ENCODE measurements around the gene SLC22A1. TPM values are rescaled to one million over a fixed set of nuclear protein-coding genes. Genes with fewer than 3 reads are reported as not detected.
"Not testable (repeated sequence)": the region's sequence is repeated elsewhere in the genome, so short reads cannot be mapped to it uniquely, and the experiment has no call there.

The SLC22A1 gene
- total RNA-seq, 1 donor from 2014 or later: 1.2 TPM

DNA sequence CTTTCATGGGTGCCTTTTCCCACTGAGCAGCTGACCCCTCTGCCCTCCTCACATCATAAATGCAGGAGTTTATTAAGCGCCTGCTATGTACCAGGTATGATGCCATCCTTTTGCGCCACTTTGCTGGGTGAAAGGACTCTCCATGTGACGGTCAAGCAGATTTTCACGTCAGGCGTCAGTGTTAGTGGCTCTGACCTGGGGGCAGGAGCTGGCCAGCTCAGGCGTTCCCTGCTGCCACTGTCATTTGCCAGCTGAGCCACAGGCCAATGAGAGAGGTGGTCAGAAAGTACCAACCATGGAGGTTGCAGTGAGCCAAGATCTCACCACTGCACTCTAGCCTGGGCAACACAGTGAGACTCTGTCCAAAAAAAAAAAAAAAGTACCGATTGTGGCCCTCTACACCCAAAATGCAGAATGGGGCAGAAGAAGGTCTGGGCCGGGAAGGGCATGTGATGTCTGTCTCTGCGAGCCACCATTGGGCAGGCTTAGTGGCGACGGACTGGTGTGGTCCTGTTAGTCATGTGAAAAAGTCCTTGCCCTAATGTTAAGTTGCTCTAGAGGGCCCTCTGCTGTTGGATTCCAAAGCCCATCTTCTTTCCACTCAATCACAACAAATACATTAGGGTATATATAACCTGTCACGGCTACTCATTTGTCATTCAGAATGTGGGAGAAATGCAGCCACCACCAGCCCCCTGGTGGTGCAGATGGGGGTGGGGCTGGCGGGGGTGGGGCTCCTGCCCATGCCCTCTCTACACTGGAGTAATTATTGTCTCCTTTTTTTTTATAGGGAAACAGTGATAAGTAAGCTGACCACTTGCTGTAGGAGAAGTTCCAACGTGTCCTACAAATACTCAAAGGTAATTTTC lies 18.4 kb upstream of the SLC22A1 start:
- no peaks in the 10 kb centered on the region for H3K9me3 Mint-ChIP-seq
- no peak overlapping the region for H3K27ac Mint-ChIP-seq
- no peak for DNase-seq (ENCODE audit: low spot score)
- intact Hi-C loops (cut with micrococcal nuclease): loop anchor here (5.0 kb wide), 1 partner anchor 241 kb away; no protein-coding TSS in a partner anchor
- peaks cover 64% of the 10 kb centered on the region for H3K36me3 Mint-ChIP-seq (ENCODE audit: low read depth)
- no peaks in the 10 kb centered on the region for H3K27me3 Mint-ChIP-seq (ENCODE audit: low read depth)
- H3K4me3 Mint-ChIP-seq (ENCODE audit: low read depth): no peak overlapping the region
- peaks cover 15% of the 10 kb centered on the region for H3K4me1 Mint-ChIP-seq (ENCODE audit: low read depth)

DNA sequence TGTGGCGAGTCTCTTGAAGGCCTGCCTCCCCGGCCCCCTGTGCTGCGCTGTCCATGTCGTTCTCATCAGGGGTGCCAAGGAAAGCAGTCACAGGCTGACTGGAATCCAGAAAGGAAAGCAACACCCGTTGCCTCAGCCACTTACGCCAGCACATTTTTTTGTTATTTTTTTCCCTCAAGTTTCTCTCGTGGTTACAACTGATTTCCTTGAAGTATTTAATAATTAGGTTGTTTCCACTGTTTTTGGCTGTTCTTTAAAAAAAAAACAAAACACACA lies 17.9 kb upstream of the SLC22A1 start:
- Mint-ChIP-seq H3K4me3 (ENCODE audit: low read depth) (no peak overlapping the region), H3K4me1 (ENCODE audit: low read depth) (peaks cover 15% of the 10 kb centered on the region), H3K27ac (no peak overlapping the region), H3K9me3 (no peaks in the 10 kb centered on the region), H3K36me3 (ENCODE audit: low read depth) (peaks cover 61% of the 10 kb centered on the region), H3K27me3 (ENCODE audit: low read depth) (no peaks in the 10 kb centered on the region)
- DNase-seq (ENCODE audit: low spot score): no peak
- intact Hi-C loops (cut with micrococcal nuclease): loop anchor here (5.0 kb wide), 1 partner anchor 241 kb away; no protein-coding TSS in a partner anchor

DNA sequence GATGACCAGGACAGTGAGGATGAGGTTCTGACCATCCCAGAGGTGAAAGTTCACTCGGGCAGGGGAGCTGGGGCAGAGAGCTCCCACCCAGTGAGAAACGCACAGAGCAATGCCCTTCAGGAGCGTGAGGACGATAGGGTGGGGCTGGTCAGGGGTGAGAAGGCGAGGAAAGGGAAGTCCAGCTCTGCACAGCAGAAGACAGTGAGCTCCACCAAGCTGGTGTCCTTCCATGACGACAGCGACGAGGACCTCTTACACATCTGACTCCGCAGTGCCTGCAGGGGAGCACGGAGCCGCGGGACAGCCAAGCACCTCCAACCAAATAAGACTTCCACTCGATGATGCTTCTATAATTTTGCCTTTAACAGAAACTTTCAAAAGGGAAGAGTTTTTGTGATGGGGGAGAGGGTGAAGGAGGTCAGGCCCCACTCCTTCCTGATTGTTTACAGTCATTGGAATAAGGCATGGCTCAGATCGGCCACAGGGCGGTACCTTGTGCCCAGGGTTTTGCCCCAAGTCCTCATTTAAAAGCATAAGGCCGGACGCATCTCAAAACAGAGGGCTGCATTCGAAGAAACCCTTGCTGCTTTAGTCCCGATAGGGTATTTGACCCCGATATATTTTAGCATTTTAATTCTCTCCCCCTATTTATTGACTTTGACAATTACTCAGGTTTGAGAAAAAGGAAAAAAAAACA lies 16.6 kb upstream of the SLC22A1 start:
- H3K27ac Mint-ChIP-seq: no peak overlapping the region
- intact Hi-C loops (cut with micrococcal nuclease): loop anchor here (5.0 kb wide), 1 partner anchor 243 kb away; no protein-coding TSS in a partner anchor
- no peaks in the 10 kb centered on the region for H3K27me3 Mint-ChIP-seq (ENCODE audit: low read depth)
- peaks cover 10% of the 10 kb centered on the region for H3K4me1 Mint-ChIP-seq (ENCODE audit: low read depth)
- peaks cover 57% of the 10 kb centered on the region for H3K36me3 Mint-ChIP-seq (ENCODE audit: low read depth)
- no peaks in the 10 kb centered on the region for H3K9me3 Mint-ChIP-seq
- no peak for DNase-seq (ENCODE audit: low spot score)
- no peak overlapping the region for H3K4me3 Mint-ChIP-seq (ENCODE audit: low read depth)

DNA sequence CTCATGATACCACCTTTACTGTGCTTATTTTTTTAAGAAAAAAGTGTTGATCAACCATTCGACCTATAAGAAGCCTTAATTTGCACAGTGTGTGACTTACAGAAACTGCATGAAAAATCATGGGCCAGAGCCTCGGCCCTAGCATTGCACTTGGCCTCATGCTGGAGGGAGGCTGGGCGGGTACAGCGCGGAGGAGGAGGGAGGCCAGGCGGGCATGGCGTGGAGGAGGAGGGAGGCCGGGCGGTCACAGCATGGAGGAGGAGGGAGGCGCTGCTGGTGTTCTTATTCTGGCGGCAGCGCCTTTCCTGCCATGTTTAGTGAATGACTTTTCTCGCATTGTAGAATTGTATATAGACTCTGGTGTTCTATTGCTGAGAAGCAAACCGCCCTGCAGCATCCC lies 15.6 kb upstream of the SLC22A1 start:
- H3K9me3 Mint-ChIP-seq: no peaks in the 10 kb centered on the region
- peaks cover 58% of the 10 kb centered on the region for H3K36me3 Mint-ChIP-seq (ENCODE audit: low read depth)
- peaks cover 11% of the 10 kb centered on the region for H3K4me1 Mint-ChIP-seq (ENCODE audit: low read depth)
- no peaks in the 10 kb centered on the region for H3K27me3 Mint-ChIP-seq (ENCODE audit: low read depth)
- no peak overlapping the region for H3K27ac Mint-ChIP-seq
- H3K4me3 Mint-ChIP-seq (ENCODE audit: low read depth): no peak overlapping the region
- DNase-seq (ENCODE audit: low spot score): no peak
- intact Hi-C loops (cut with micrococcal nuclease): no loop called here

DNA sequence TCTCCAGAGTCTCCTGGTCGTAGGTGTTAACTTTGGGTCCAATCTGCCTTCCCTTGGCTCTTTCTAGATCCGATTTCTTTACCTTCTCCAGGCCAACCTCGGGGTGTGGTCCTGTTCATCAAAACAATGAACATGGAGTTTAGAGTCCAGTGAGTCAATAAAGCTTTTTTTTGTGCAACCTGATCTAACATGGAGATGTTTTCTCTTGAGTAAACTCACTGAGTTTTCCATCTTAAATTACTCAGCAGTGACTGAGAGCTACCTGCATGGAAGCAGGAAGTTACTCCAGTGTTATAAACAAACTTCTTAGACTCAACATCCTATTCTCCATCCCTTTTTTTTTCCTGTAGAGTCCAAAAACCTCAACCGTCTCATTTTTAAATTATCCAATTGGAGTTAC lies 14.9 kb upstream of the SLC22A1 start:
- Mint-ChIP-seq H3K4me1 (ENCODE audit: low read depth) (peaks cover 8% of the 10 kb centered on the region), H3K9me3 (no peaks in the 10 kb centered on the region), H3K4me3 (ENCODE audit: low read depth) (no peak overlapping the region), H3K27me3 (ENCODE audit: low read depth) (no peaks in the 10 kb centered on the region), H3K36me3 (ENCODE audit: low read depth) (peaks cover 52% of the 10 kb centered on the region), H3K27ac (no peak overlapping the region)
- DNase-seq (ENCODE audit: low spot score): no peak
- intact Hi-C loops (cut with micrococcal nuclease): no loop called here

DNA sequence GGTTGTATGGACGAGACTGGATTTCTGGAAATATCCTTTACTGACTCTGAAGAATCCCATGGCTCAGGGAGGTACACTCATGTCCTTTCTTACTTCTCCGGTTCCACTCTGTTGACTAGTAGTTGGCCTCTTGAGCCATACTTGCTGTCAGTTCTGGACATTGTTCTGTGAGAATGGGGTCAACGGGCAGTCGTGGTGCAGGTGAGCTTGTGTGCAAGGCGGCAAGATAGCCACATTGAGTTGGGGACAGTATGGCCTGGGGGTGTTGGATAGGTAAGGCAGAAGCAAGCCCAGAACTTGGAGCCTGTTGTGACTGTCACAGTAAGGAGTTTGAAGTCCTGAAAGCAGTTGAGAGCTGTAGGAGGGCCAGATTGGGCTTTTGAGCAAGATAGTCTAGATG lies 13.5 kb upstream of the SLC22A1 start:
- no peak for DNase-seq (ENCODE audit: low spot score)
- H3K27ac Mint-ChIP-seq: no peak overlapping the region
- peaks cover 8% of the 10 kb centered on the region for H3K4me1 Mint-ChIP-seq (ENCODE audit: low read depth)
- no peaks in the 10 kb centered on the region for H3K9me3 Mint-ChIP-seq
- no peak overlapping the region for H3K4me3 Mint-ChIP-seq (ENCODE audit: low read depth)
- no peaks in the 10 kb centered on the region for H3K27me3 Mint-ChIP-seq (ENCODE audit: low read depth)
- intact Hi-C loops (cut with micrococcal nuclease): no loop called here
- H3K36me3 Mint-ChIP-seq (ENCODE audit: low read depth): peaks cover 48% of the 10 kb centered on the region

DNA sequence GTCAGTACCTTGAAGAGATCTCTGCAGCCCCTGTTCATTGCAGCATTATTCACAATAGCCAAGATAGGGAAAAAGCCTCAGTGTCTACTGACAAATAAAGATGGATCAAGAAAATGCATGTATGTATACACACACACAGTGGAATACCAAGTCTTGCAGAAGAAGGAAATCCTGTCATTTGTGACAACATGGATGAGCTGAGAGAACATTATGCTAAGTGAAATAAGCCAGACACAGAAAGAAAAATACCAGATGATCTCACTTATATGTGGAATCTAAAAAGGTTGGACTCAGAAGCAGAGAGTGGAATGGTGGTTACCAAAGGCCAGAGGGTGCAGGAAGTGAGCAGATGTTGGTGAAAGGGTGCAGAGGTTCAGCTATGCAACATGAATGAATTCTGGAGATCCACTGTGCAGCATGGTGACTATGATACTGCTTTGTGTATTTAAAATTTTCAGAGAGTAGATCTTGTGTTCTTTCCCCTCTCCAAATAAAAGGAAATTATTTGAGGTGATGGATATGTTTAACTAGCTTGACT lies 11.0 kb upstream of the SLC22A1 start:
- H3K4me1 Mint-ChIP-seq (ENCODE audit: low read depth): peaks cover 8% of the 10 kb centered on the region
- H3K9me3 Mint-ChIP-seq: no peaks in the 10 kb centered on the region
- peaks cover 24% of the 10 kb centered on the region for H3K36me3 Mint-ChIP-seq (ENCODE audit: low read depth)
- intact Hi-C loops (cut with micrococcal nuclease): no loop called here
- H3K4me3 Mint-ChIP-seq (ENCODE audit: low read depth): no peak overlapping the region
- H3K27ac Mint-ChIP-seq: peak overlapping the region; percentile 2
- no peaks in the 10 kb centered on the region for H3K27me3 Mint-ChIP-seq (ENCODE audit: low read depth)
- no peak for DNase-seq (ENCODE audit: low spot score)

DNA sequence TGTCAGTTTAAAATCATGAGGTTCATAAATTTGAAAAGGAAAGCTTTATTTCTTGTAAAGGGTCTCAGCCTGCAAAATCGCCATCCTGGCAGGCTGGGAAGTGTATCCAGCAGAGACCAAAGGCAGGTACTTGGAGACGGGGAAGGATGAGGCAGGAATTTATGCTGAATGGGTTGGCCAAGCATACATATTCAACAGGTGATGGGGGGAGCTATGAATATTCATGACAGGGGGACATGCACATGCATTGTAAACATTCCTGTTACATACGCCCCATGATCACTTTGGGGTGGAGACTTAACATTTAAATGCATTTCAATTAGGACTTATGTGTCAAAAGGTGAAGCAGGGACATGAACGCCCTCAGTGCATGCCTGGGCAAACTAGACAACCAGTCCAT lies 9.8 kb upstream of the SLC22A1 start:
- Mint-ChIP-seq H3K36me3 (ENCODE audit: low read depth) (peaks cover 22% of the 10 kb centered on the region), H3K27me3 (ENCODE audit: low read depth) (no peaks in the 10 kb centered on the region), H3K4me3 (ENCODE audit: low read depth) (no peak overlapping the region), H3K9me3 (no peaks in the 10 kb centered on the region), H3K27ac (no peak overlapping the region), H3K4me1 (ENCODE audit: low read depth) (peaks cover 8% of the 10 kb centered on the region)
- intact Hi-C loops (cut with micrococcal nuclease): no loop called here
- no peak for DNase-seq (ENCODE audit: low spot score)

DNA sequence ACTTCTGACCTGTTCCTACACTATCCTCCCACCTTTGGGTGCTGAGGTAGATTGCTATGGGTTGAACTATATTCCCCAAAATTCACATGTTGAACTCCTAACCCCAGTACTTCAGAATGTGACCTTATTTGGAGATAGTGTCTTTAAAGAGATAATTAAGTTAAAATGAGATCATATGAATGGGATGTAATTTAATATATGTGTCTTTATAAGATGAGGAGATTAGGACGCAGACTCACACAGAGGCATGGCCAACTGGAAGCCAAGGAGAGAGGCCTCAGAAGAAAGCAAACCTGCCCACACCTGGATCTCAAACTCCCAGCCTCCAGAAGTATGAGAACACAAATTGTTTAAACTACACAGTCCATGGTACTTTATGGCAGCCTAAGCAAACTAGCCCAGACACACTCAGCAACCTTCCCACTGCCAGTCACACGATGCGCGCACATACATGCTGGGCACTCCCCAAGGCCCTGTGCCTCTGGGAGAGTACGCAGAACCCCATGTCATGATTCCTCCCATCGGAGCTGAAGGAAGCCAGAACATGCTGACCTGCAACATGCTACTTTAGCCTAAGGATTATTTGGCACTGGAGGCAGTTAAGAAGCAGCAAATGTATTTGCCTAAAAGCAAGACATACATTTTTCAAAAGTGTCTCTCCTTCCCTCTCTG lies 8.9 kb upstream of the SLC22A1 start:
- intact Hi-C loops (cut with micrococcal nuclease): no loop called here
- Mint-ChIP-seq H3K36me3 (ENCODE audit: low read depth) (peaks cover 25% of the 10 kb centered on the region), H3K4me3 (ENCODE audit: low read depth) (no peak overlapping the region), H3K9me3 (no peaks in the 10 kb centered on the region), H3K4me1 (ENCODE audit: low read depth) (peaks cover 8% of the 10 kb centered on the region), H3K27me3 (ENCODE audit: low read depth) (no peaks in the 10 kb centered on the region), H3K27ac (no peak overlapping the region)
- no peak for DNase-seq (ENCODE audit: low spot score)

DNA sequence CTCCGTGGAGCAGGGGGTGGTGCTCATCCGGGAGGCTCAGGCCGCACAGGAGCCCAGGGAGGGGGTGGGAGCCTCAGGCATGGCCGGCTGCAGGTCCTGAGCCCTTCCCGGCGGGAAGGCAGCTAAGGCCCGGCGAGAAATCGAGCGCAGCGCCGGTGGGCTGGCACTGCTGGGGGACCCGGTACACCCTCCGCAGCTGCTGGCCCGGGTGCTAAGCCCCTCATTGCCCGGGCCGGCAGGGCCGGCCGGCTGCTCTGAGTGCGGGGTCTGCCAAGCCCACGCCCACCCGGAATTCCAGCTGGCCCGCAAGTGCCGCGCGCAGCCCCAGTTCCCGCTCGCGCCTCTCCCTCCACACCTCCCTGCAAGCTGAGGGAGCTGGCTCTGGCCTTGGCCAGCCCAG lies 7.1 kb upstream of the SLC22A1 start:
- H3K4me1 Mint-ChIP-seq (ENCODE audit: low read depth); H3K27me3 Mint-ChIP-seq (ENCODE audit: low read depth); H3K27ac Mint-ChIP-seq; H3K9me3 Mint-ChIP-seq; DNase-seq (ENCODE audit: low spot score); intact Hi-C loops (cut with micrococcal nuclease); H3K4me3 Mint-ChIP-seq (ENCODE audit: low read depth): not testable (repeated sequence)
- peaks cover 27% of the 10 kb centered on the region for H3K36me3 Mint-ChIP-seq (ENCODE audit: low read depth)

DNA sequence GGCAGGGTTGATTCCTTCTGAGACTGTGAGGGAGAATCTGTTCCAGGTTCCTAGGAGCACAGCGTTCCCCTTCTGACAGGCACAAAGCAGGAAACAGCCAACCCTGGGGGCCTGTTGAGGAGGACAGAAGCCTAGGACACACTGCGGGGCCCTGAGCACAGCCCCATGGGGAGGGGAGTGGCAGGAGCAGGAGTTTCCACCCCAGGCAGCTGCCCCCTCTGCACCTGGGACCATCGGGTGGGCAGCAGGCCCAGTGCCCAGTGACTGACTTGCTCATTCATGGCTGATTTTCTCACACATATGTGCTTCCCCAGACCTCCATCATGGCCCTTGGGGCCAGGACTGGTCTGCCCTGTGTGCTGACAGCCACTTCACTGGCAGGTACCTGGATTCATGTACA lies 6.2 kb upstream of the SLC22A1 start:
- Mint-ChIP-seq H3K27me3 (ENCODE audit: low read depth) (no peaks in the 10 kb centered on the region), H3K36me3 (ENCODE audit: low read depth) (peaks cover 21% of the 10 kb centered on the region), H3K27ac (no peak overlapping the region), H3K4me1 (ENCODE audit: low read depth) (peaks cover 5% of the 10 kb centered on the region), H3K9me3 (no peaks in the 10 kb centered on the region), H3K4me3 (ENCODE audit: low read depth) (no peak overlapping the region)
- intact Hi-C loops (cut with micrococcal nuclease): no loop called here
- DNase-seq (ENCODE audit: low spot score): no peak

DNA sequence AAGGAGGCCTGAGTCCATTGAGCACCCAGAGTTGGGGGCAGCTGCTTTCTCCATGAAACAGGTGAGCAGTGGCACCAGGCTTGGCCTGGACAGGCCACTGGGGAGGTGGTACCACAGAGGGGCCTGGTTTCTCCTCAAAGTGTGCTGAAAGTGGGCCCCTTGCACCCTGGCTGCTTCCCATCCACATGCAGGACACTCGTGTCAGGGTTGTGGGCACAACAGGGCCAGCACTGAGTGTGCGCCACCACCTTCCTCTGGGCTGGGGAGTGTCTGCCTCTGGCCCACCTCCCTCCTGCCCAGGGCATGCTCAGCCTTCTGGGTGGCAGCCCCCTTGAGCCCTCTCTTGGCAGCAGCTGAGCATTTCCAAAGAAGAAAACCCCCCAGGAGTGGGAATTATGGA lies 5.2 kb upstream of the SLC22A1 start:
- no peaks in the 10 kb centered on the region for H3K4me1 Mint-ChIP-seq (ENCODE audit: low read depth)
- H3K4me3 Mint-ChIP-seq (ENCODE audit: low read depth): no peak overlapping the region
- peaks cover 16% of the 10 kb centered on the region for H3K36me3 Mint-ChIP-seq (ENCODE audit: low read depth)
- intact Hi-C loops (cut with micrococcal nuclease): no loop called here
- no peaks in the 10 kb centered on the region for H3K9me3 Mint-ChIP-seq
- H3K27me3 Mint-ChIP-seq (ENCODE audit: low read depth): no peaks in the 10 kb centered on the region
- no peak overlapping the region for H3K27ac Mint-ChIP-seq
- DNase-seq (ENCODE audit: low spot score): no peak

DNA sequence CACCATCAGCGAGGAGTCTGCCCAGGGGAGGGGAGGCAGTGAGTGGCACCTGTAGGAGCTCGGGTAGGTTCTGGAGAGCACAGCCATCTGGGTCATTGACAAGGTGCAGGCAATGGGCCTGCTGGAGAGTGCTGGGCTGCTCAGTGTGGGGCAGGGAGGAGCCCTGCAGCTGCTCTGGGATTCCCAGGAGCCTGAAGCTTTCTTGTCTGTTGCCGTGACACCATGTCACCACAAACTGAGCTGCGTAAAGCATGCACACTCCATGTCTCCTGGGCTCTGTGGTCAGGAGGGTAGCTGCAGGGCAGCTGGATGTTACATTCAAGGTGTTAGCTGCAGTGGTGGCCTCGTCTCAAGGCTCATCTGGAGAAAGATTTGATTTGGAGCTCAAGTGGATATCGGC lies 4.5 kb upstream of the SLC22A1 start:
- Mint-ChIP-seq H3K4me3 (ENCODE audit: low read depth) (no peak overlapping the region), H3K36me3 (ENCODE audit: low read depth) (peaks cover 16% of the 10 kb centered on the region), H3K9me3 (no peaks in the 10 kb centered on the region), H3K27ac (no peak overlapping the region), H3K4me1 (ENCODE audit: low read depth) (no peaks in the 10 kb centered on the region), H3K27me3 (ENCODE audit: low read depth) (no peaks in the 10 kb centered on the region)
- no peak for DNase-seq (ENCODE audit: low spot score)
- intact Hi-C loops (cut with micrococcal nuclease): no loop called here

All from activated T-helper 2 cell treated with anti-CD3 and anti-CD28 coated beads, Interferon-gamma antibody, Interleukin-2, Interleukin-4, amounts not matched to agents 10 μg/mL and 5 μg/mL and 100 μg/mL, durations not matched to agents 14 hours and 24 hours and 36 hours (primary cell).